ENCODE measurements around the gene ZC3H18. TPM values are rescaled to one million over a fixed set of nuclear protein-coding genes. Genes with fewer than 3 reads are reported as not detected.

The ZC3H18 gene
- total and polyA plus RNA-seq, 2 of the 4 experiments (the other 2 are of a cell fraction), result 3.4 to 21.3 TPM

DNA sequence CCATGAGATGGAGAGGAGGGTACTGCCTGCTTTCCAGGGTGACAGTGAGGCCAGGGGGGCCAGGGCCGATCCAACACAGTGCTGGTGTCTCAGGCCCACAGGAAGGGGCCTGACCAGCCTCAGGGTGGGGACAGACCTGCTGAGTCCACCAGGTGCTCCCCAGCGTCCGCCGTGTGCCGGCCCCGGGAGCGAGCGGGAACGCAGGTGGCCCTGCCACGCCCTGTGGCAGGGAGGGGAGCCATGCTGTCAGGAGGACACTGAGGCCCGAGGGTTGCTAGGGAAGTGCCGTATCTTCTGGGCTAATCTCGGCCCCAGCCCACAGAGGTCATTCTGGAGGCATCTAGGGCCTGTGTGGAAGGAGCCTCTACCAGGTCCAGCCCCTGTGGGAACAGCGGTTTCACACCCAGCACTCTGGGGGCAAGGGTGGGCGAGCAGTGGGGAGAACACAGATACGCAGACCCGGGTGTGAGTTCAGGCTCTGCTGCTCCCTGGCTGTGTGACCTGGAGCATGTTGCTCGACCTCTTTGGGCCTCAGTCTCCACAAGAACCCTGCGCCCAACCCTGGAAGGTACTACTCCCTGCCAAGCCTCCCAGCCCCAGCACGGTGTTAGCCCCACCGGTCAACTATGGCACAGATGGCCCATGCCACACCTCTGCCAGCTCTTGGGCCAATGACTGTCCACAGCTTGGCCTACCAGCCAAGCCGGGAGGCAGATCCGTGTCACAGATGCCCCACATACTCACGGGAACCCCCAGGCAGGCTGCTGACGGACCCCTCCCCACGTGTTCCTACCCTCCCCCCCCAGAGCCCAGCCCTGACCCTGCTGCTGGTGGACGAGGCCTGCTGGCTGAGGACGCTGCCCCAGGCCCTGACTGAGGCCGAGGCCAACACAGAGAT is 43.9 kb upstream of the ZC3H18 start (continued):
- TF ChIP-seq, protein P1, sequence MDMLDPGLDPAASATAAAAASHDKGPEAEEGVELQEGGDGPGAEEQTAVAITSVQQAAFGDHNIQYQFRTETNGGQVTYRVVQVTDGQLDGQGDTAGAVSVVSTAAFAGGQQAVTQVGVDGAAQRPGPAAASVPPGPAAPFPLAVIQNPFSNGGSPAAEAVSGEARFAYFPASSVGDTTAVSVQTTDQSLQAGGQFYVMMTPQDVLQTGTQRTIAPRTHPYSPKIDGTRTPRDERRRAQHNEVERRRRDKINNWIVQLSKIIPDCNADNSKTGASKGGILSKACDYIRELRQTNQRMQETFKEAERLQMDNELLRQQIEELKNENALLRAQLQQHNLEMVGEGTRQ (IDR thresholded peaks at IDR 0.05; ENCODE audit: low read depth, low read length), result no peak

DNA sequence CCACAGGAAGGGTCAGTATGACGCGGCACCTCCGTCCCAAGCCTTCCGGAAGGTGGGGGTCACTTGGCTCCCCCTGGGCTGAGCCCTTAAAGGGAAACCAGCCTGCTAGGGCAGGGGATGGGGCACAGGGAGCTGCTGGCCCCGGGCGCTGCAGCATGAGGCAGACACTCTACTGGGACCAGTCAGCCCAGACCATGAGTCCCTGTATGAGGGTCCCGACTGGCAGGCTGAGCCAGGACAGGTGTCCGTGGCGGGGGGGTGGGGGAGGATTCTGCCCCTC is 43.4 kb upstream of the ZC3H18 start:
- in situ Hi-C loops (cut with MboI; ENCODE audit: low sequenced_read_pairs), result no loop called here
- BruUV-seq (replicated peaks), result no TSS peak
- no peak for ATAC-seq (ENCODE audit: low read depth)
- peaks cover 4% of the 10 kb centered on the region; the same call in 1 of the 2 replicates for H3K36me3 ChIP-seq (ENCODE audit: control insufficient read depth, insufficient read depth, low read length)
- no peak overlapping the region for H2BK15ac ChIP-seq (ENCODE audit: low read depth, low read length)
- peak overlapping the region; percentile 44 for H2AFZ ChIP-seq (replicated peaks; ENCODE audit: low read length, poor library complexity)
- H4K8ac ChIP-seq (ENCODE audit: low read depth in 2 of 2, low read length in 2 of 2), result no peak overlapping the region
- no peak overlapping the region for H3K9ac ChIP-seq (ENCODE audit: low read depth, low read length)
- H3K9me3 ChIP-seq (ENCODE audit: control insufficient read depth, insufficient read depth, low read length), result no peaks in the 10 kb centered on the region
- no peak overlapping the region for H4K91ac ChIP-seq (ENCODE audit: insufficient read depth, low read depth, low read length)
- 75% methylated on average over 4 of the region's 9 CpGs; no CpG with 5 or more reads in 1 of the 2 experiments for WGBS, 2 experiments (ENCODE audit: extremely low coverage in 2 of 2, insufficient read length in 1 of 2)
- TF ChIP-seq, protein P2, sequence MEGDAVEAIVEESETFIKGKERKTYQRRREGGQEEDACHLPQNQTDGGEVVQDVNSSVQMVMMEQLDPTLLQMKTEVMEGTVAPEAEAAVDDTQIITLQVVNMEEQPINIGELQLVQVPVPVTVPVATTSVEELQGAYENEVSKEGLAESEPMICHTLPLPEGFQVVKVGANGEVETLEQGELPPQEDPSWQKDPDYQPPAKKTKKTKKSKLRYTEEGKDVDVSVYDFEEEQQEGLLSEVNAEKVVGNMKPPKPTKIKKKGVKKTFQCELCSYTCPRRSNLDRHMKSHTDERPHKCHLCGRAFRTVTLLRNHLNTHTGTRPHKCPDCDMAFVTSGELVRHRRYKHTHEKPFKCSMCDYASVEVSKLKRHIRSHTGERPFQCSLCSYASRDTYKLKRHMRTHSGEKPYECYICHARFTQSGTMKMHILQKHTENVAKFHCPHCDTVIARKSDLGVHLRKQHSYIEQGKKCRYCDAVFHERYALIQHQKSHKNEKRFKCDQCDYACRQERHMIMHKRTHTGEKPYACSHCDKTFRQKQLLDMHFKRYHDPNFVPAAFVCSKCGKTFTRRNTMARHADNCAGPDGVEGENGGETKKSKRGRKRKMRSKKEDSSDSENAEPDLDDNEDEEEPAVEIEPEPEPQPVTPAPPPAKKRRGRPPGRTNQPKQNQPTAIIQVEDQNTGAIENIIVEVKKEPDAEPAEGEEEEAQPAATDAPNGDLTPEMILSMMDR (conservative IDR thresholded peaks at IDR 0.05; ENCODE audit: low read depth, low read length), result no peak
- no peak for TF ChIP-seq SMC3 (IDR thresholded peaks at IDR 0.05; ENCODE audit: low read depth, low read length)
- no peak for TF ChIP-seq BHLHE40 (IDR thresholded peaks at IDR 0.05; ENCODE audit: low read depth, low read length)
- TF ChIP-seq NFE2L2 (IDR thresholded peaks at IDR 0.05; ENCODE audit: low read depth, low read length), result no peak
- TF ChIP-seq MAFK (IDR thresholded peaks at IDR 0.05; ENCODE audit: low read depth, low read length), result no peak
- TF ChIP-seq CHD1 (IDR thresholded peaks at IDR 0.05; ENCODE audit: low read depth, low read length), result no peak
- no peak overlapping the region for H3K56ac ChIP-seq (ENCODE audit: extremely low read depth, insufficient read depth, low read length)
- H4K20me1 ChIP-seq (ENCODE audit: insufficient read depth, low read length), result peaks cover 3% of the 10 kb centered on the region; the same call in 1 of the 2 replicates
- CTCF ChIA-PET, result no interaction called here
- no peak overlapping the region for H3K27ac ChIP-seq (ENCODE audit: insufficient read depth, low read length)
- H3K4ac ChIP-seq (ENCODE audit: low read depth, low read length), result no peak overlapping the region
- H3K4me3 ChIP-seq (ENCODE audit: insufficient read depth, low read depth, low read length), result no peak overlapping the region
- POLR2A ChIA-PET (ENCODE audit: unreplicated experiment), result no interaction called here
- H3K4me2 ChIP-seq (ENCODE audit: low read depth, low read length), result no peak overlapping the region
- H3K27me3 ChIP-seq (ENCODE audit: control insufficient read depth, insufficient read depth, low read length), result no peaks in the 10 kb centered on the region
- H3K4me1 ChIP-seq (ENCODE audit: control insufficient read depth, insufficient read depth, low read length), result peaks cover 1% of the 10 kb centered on the region; the same call in 1 of the 2 replicates
- no peak overlapping the region for H4K5ac ChIP-seq (ENCODE audit: low read depth, low read length)
- no peak overlapping the region for H2BK20ac ChIP-seq (ENCODE audit: low read depth, low read length)
- dilution Hi-C loops (cut with HindIII; ENCODE audit: low sequenced_read_pairs, unreplicated experiment), result no loop called here
- no peak for DNase-seq
- H2AK5ac ChIP-seq (ENCODE audit: low read depth, low read length), result no peak overlapping the region
- H3K18ac ChIP-seq (ENCODE audit: low read depth, low read length), result no peak overlapping the region
- no peak overlapping the region for H2BK5ac ChIP-seq (ENCODE audit: low read depth, low read length, poor library complexity, severe bottlenecking)
- H2AK9ac ChIP-seq (replicated peaks; ENCODE audit: low read depth, low read length, poor library complexity), result no peak overlapping the region
- no peak overlapping the region for H3K23ac ChIP-seq (ENCODE audit: low read depth, low read length)
- no peaks in the 10 kb centered on the region for H3K9me1 ChIP-seq (ENCODE audit: insufficient read depth, low read length)
- intact Hi-C loops (cut with micrococcal nuclease), result loop anchor here (1.0 kb wide), 1 partner anchor 84 kb away; no protein-coding TSS in a partner anchor
- H3K14ac ChIP-seq (replicated peaks; ENCODE audit: low read depth, low read length), result no peak overlapping the region
- H2BK120ac ChIP-seq (ENCODE audit: low read depth, low read length), result no peak overlapping the region
- no peaks in the 10 kb centered on the region for H3K79me1 ChIP-seq (ENCODE audit: low read depth in 1 of 2, low read length in 2 of 2)
